ENCODE measurements around the gene PRSS2.
"Not testable (repeated sequence)": the region's sequence is repeated elsewhere in the genome, so short reads cannot be mapped to it uniquely, and the experiment has no call there.

Gene PRSS2

GRCh38 chr7:142733271-142733670 is 37.5 kb upstream of the PRSS2 start:
- no peaks in the 10 kb centered on the region for H3K27me3 ChIP-seq (ENCODE audit: insufficient read depth, poor library complexity, severe bottlenecking)
- TF ChIP-seq CTCF (IDR thresholded peaks at IDR 0.05; ENCODE audit: insufficient read depth, low read length) (no peak), POLR2AphosphoS5 (IDR thresholded peaks at IDR 0.05; ENCODE audit: low read depth) (no peak), REST (IDR thresholded peaks at IDR 0.05; ENCODE audit: insufficient replicate concordance, low read depth) (no peak), SPI1 (IDR thresholded peaks at IDR 0.05; ENCODE audit: borderline replicate concordance, low read depth) (no peak), GABPA (IDR thresholded peaks at IDR 0.05; ENCODE audit: low read depth) (no peak)
- DNase-seq (ENCODE audit: low read depth in 1 of 2, low spot score in 1 of 2): no peak
- H3K4me3 ChIP-seq (replicated peaks; ENCODE audit: insufficient read depth, low read length): no peak overlapping the region
- H3K27ac ChIP-seq (replicated peaks): no peak overlapping the region

GRCh38 chr7:142739923-142740492 is 30.8 kb upstream of the PRSS2 start:
- TF ChIP-seq GABPA (IDR thresholded peaks at IDR 0.05; ENCODE audit: low read depth) (no peak), REST (IDR thresholded peaks at IDR 0.05; ENCODE audit: insufficient replicate concordance, low read depth) (no peak), SPI1 (IDR thresholded peaks at IDR 0.05; ENCODE audit: borderline replicate concordance, low read depth) (no peak), POLR2AphosphoS5 (IDR thresholded peaks at IDR 0.05; ENCODE audit: low read depth) (no peak), CTCF (IDR thresholded peaks at IDR 0.05; ENCODE audit: insufficient read depth, low read length) (no peak)
- no peak for DNase-seq (ENCODE audit: low read depth in 1 of 2, low spot score in 1 of 2)
- no peak overlapping the region for H3K27ac ChIP-seq (replicated peaks)
- no peaks in the 10 kb centered on the region for H3K27me3 ChIP-seq (ENCODE audit: insufficient read depth, poor library complexity, severe bottlenecking)
- no peak overlapping the region for H3K4me3 ChIP-seq (replicated peaks; ENCODE audit: insufficient read depth, low read length)

GRCh38 chr7:142740786-142741185 is 30.0 kb upstream of the PRSS2 start:
- Histone ChIP-seq H3K27me3 (ENCODE audit: insufficient read depth, poor library complexity, severe bottlenecking) (no peaks in the 10 kb centered on the region), H3K27ac (replicated peaks) (no peak overlapping the region), H3K4me3 (replicated peaks; ENCODE audit: insufficient read depth, low read length) (no peak overlapping the region)
- no peak for TF ChIP-seq POLR2AphosphoS5 (IDR thresholded peaks at IDR 0.05; ENCODE audit: low read depth)
- no peak for TF ChIP-seq REST (IDR thresholded peaks at IDR 0.05; ENCODE audit: insufficient replicate concordance, low read depth)
- no peak for TF ChIP-seq GABPA (IDR thresholded peaks at IDR 0.05; ENCODE audit: low read depth)
- TF ChIP-seq SPI1 (IDR thresholded peaks at IDR 0.05; ENCODE audit: borderline replicate concordance, low read depth): no peak
- no peak for TF ChIP-seq CTCF (IDR thresholded peaks at IDR 0.05; ENCODE audit: insufficient read depth, low read length)
- DNase-seq (ENCODE audit: low read depth in 1 of 2, low spot score in 1 of 2): no peak

GRCh38 chr7:142741932-142742331 is 28.8 kb upstream of the PRSS2 start:
- not testable (repeated sequence) for H3K27ac ChIP-seq (replicated peaks); H3K27me3 ChIP-seq (ENCODE audit: insufficient read depth, poor library complexity, severe bottlenecking); DNase-seq (ENCODE audit: low read depth in 1 of 2, low spot score in 1 of 2); H3K4me3 ChIP-seq (replicated peaks; ENCODE audit: insufficient read depth, low read length)
